Gastrocnemius medialis (tissue), 4 donors: ENCODE results near the gene ELF3.

ENCODE experiments used
- CTCF ChIP-seq, 5 experiments: fragments of 450-650 bp in 3 of 5; fragments of 200-600 bp in 2 of 5; sonication (generic) in 2 of 5; IDR thresholded peaks in 4 of 5; conservative IDR thresholded peaks in 1 of 5; 1 replicate in 4 of 5; 2 replicates in 1 of 5; pipeline ENCODE4 v1.5.1; 2016 to 2019; ENCODE audit warnings: antibody characterized with exemption in 5 of 5, mild to moderate bottlenecking in 3 of 5, moderate library complexity in 3 of 5
- POLR2A ChIP-seq, 2 donors: fragments of 450-650 bp; IDR thresholded peaks; one replicate each; pipeline ENCODE4 v1.6.1; 2017; ENCODE audit warnings: antibody characterized with exemption in 2 of 2, mild to moderate bottlenecking in 2 of 2, moderate library complexity in 2 of 2

GRCh38 chr1:201982623-201983379 lies 27.6 kb upstream of the ELF3 start, which contains the start of gene RNPEP:
- peak in 1 of 5 experiments; percentile 22 for TF ChIP-seq CTCF (IDR thresholded peaks at IDR 0.05 in 4 of 5, conservative IDR thresholded peaks at IDR 0.05 in 1 of 5)
- TF ChIP-seq POLR2A (IDR thresholded peaks at IDR 0.05): peak; percentile 68 to 71
